ENCODE measurements around the gene EXOC6B.

GRCh38 chr2:72142570-72143440 is 683.0 kb downstream of the EXOC6B start:
- no peak for TF ChIP-seq CTCF (IDR thresholded peaks at IDR 0.05; ENCODE audit: low read depth, low read length)
- TF ChIP-seq EZH2phosphoT487 (IDR thresholded peaks at IDR 0.05; ENCODE audit: low read depth), result no peak
